GM23248 (cell line): ENCODE results near the gene CLDN2.

Source experiments
- EZH2 ChIP-seq: fragments of 200-600 bp; sonication (generic); IDR thresholded peaks from 2 replicates; pipeline ENCODE4 v1.6.1; 2018; ENCODE audit warnings: antibody characterized with exemption, mild to moderate bottlenecking; ENCODE audit not compliant: insufficient read depth, poor library complexity, severe bottlenecking
- EZH2phosphoT487 ChIP-seq: fragments of 200-600 bp; sonication (generic); IDR thresholded peaks from 2 replicates; pipeline ENCODE4 v1.6.1; 2018; ENCODE audit warnings: antibody characterized with exemption, moderate library complexity, mild to moderate bottlenecking, low read depth; ENCODE audit not compliant: insufficient read depth

DNA sequence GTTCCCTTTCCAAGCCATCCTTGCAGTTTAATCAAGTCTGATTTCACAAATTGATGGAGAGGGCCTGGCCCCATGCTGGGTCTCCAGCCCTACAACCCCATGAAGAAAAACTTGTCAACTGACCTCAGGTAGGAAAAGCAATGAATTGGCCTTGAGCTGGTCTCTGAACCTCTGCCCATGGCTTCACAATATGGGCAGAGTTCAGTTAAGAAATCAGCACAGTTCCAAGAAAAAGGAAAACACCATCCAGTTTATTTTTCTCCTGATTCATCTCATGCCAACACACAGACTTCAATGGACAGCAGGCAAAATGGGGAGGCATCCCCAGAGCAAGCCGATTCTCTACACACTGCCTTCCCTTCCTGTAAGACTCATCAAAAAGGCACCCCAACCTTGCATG is 20.4 kb upstream of the CLDN2 start:
- TF ChIP-seq EZH2phosphoT487 = no peak
- TF ChIP-seq EZH2 = no peak
